ENCODE measurements around the gene SERPINA12.

DNA sequence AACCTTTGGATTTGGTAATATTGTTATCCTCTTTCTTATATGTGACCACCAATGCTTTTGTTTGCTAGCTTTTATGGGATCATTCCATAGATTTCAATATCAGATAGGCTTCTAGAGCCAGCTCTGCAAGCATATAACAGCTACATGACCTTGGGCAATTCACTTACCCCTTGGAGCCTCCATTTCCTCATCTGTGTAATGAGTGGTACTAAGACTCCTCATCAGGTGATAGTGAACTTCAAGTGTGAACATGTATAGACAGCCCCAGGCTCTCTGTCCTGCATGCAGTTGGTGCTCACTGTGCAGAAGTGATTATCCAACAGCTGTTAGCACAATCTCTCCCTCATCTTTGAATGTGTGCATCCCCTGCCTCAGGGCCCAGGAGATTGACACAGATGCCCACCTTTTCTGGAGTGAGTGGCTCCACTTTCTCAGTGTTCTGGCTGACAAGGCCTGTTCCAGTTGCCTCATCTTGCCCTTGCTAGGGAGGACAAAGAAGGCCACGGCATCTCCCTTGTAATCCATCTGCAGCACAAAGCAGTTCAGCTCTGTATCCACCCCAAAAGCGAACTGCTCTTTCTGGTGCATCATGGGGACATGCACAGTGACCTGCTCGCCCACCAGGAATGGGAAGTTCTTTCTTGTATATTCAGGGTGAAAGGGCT lies 42.4 kb downstream of the SERPINA12 start:
- TF ChIP-seq POLR2A (IDR thresholded peaks at IDR 0.05) (no peak), POLR2AphosphoS5 (IDR thresholded peaks at IDR 0.05) (no peak)
- TF ChIP-seq, protein P1, sequence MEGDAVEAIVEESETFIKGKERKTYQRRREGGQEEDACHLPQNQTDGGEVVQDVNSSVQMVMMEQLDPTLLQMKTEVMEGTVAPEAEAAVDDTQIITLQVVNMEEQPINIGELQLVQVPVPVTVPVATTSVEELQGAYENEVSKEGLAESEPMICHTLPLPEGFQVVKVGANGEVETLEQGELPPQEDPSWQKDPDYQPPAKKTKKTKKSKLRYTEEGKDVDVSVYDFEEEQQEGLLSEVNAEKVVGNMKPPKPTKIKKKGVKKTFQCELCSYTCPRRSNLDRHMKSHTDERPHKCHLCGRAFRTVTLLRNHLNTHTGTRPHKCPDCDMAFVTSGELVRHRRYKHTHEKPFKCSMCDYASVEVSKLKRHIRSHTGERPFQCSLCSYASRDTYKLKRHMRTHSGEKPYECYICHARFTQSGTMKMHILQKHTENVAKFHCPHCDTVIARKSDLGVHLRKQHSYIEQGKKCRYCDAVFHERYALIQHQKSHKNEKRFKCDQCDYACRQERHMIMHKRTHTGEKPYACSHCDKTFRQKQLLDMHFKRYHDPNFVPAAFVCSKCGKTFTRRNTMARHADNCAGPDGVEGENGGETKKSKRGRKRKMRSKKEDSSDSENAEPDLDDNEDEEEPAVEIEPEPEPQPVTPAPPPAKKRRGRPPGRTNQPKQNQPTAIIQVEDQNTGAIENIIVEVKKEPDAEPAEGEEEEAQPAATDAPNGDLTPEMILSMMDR (IDR thresholded peaks at IDR 0.05), result no peak
